ENCODE results near the gene ASAP3. TPM values are rescaled to one million over a fixed set of nuclear protein-coding genes. Genes with fewer than 3 reads are reported as not detected.

The ASAP3 gene
- total and polyA plus RNA-seq, 3 donors from 2014 or later = 34.1 to 48.0 (median 43.1) TPM

DNA sequence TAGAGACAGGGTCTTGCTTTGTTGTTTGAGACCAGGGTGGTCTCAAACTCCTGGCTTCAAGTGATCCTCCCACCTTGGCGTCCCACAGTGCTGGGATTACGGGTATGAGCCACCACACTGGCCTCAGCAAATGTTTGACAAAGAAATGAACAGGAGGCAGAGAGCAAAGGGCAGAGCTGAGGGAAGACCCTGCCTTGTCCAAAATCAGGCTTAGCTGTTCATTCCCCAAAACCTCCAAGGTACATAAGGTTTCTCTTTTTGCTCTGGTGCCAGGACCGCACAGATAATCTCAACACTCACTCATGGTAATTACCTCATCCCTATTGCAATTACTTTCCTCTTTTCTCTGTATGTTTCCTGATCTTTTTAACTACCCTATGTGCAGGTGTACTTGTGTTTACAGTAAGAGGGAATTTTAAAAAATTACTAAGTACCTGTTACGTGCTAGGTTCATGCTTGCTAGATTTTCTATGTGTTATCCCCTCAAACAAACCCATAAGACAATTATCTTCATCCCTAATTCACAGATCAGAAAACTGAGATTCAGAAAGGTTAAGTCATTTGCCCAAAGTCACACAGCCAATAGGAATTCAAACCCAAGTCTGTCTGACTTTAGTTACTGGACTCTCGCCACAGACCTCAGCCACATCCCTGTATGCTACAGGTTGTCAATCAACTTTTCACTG lies 11.5 kb downstream of the ASAP3 start:
- Histone ChIP-seq H3K9me3 (no peaks in the 10 kb centered on the region), H3K27ac (no peak overlapping the region), H3K27me3 (no peaks in the 10 kb centered on the region), H3K4me3 (no peak overlapping the region), H3K36me3 (ENCODE audit: low read depth, missing control alignments) (no peaks in the 10 kb centered on the region), H3K4me1 (peaks cover 7% of the 10 kb centered on the region)
- intact Hi-C loops (cut with DNase I; ENCODE audit: low total_unique reads) = no loop called here
- TF ChIP-seq, protein P1, sequence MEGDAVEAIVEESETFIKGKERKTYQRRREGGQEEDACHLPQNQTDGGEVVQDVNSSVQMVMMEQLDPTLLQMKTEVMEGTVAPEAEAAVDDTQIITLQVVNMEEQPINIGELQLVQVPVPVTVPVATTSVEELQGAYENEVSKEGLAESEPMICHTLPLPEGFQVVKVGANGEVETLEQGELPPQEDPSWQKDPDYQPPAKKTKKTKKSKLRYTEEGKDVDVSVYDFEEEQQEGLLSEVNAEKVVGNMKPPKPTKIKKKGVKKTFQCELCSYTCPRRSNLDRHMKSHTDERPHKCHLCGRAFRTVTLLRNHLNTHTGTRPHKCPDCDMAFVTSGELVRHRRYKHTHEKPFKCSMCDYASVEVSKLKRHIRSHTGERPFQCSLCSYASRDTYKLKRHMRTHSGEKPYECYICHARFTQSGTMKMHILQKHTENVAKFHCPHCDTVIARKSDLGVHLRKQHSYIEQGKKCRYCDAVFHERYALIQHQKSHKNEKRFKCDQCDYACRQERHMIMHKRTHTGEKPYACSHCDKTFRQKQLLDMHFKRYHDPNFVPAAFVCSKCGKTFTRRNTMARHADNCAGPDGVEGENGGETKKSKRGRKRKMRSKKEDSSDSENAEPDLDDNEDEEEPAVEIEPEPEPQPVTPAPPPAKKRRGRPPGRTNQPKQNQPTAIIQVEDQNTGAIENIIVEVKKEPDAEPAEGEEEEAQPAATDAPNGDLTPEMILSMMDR (IDR thresholded peaks at IDR 0.05) = no peak
- TF ChIP-seq POLR2A (IDR thresholded peaks at IDR 0.05) = no peak
- WGBS, 2 donors = 83 to 84% methylated on average over 5 of the region's 5 CpGs
- no peak for DNase-seq

DNA sequence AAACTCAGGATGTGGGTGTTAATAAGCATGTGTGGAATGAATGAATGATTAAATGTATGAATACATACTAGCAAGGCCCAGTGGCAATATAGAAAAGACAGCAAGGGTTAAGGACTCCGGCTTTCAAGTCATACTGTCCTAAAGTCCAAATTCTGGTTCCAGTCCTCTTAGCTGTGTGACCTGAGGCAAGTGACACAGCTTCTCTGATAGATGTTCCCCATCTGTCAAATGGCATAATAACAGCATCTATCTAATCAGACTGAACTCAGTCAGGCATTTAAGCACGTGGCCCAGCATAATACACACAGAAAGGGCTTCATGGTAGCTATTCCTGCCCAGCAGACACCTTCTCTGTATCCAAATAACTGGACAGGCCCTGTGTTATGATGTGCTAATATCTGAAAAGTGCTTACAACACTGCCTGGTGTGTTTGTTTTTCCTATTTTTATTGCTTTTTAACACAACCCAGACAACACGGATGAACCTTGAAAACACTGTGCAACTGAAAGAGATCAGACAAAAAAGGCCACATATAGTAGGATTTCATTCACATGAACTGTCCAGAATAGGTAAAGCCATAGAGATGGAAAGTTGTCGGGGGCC lies 12.4 kb downstream of the ASAP3 start:
- H3K27ac ChIP-seq = peak overlapping the region in 1 of 2 donors; percentile 39
- H3K4me3 ChIP-seq = no peak overlapping the region
- H3K9me3 ChIP-seq = no peaks in the 10 kb centered on the region
- no peaks in the 10 kb centered on the region for H3K36me3 ChIP-seq (ENCODE audit: low read depth, missing control alignments)
- intact Hi-C loops (cut with DNase I; ENCODE audit: low total_unique reads) = no loop called here
- WGBS, 2 donors = 70 to 72% methylated on average over 4 of the region's 4 CpGs
- no peaks in the 10 kb centered on the region for H3K27me3 ChIP-seq
- H3K4me1 ChIP-seq = peaks cover 7% of the 10 kb centered on the region
- DNase-seq = no peak
- TF ChIP-seq POLR2A (IDR thresholded peaks at IDR 0.05) = no peak
- TF ChIP-seq, protein P1 (IDR thresholded peaks at IDR 0.05) = no peak

DNA sequence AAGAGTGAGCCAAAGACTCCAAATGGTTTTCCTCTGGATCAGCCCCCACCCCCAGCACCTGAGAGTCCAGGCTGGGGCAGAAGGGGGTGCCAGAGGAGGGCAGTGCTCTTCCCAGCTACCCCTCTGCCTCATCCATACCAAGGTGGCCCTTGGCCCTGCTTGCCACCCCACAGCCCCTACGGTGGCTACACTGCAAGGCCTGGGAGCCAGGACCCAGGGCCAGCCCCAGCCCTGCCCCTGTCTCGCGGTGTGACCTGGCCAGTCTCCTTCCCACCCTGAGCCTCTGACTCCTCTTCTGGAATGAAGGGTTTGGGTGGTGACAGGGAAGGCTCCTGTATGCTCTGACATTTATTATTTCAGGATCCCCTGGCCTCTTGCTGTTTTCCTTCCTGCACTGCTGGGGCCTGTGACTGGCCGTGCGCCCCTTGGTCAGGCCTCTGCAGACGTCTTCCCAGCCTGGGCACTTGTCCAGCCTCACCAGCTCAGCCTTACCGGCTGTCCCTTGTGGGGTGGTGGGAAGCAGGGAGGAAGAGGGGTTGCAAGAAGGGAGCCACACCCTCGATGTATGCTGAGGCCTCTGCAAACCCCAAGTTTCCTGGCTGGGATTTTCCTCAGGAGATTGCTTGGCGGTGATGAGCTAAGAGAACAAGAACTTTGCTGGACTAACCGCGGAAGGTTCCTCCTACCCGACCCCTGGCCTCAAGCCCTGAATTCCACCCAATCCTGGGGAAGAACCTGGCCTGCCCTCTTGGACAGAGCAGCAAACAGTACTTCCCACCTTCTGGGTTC lies 13.5 kb downstream of the ASAP3 start:
- intact Hi-C loops (cut with DNase I; ENCODE audit: low total_unique reads) = no loop called here
- no peak for TF ChIP-seq POLR2A (IDR thresholded peaks at IDR 0.05)
- TF ChIP-seq, protein P1 (IDR thresholded peaks at IDR 0.05) = no peak
- H3K27me3 ChIP-seq = no peaks in the 10 kb centered on the region
- H3K9me3 ChIP-seq = no peaks in the 10 kb centered on the region
- H3K27ac ChIP-seq = peak overlapping the region in 1 of 2 donors; percentile 56
- peak; percentile 57 for DNase-seq
- WGBS, 2 donors = 42 to 59% methylated on average over 8 to 12 of the region's 12 CpGs
- H3K36me3 ChIP-seq (ENCODE audit: low read depth, missing control alignments) = no peaks in the 10 kb centered on the region
- H3K4me1 ChIP-seq = peaks cover 7% of the 10 kb centered on the region
- H3K4me3 ChIP-seq = no peak overlapping the region

DNA sequence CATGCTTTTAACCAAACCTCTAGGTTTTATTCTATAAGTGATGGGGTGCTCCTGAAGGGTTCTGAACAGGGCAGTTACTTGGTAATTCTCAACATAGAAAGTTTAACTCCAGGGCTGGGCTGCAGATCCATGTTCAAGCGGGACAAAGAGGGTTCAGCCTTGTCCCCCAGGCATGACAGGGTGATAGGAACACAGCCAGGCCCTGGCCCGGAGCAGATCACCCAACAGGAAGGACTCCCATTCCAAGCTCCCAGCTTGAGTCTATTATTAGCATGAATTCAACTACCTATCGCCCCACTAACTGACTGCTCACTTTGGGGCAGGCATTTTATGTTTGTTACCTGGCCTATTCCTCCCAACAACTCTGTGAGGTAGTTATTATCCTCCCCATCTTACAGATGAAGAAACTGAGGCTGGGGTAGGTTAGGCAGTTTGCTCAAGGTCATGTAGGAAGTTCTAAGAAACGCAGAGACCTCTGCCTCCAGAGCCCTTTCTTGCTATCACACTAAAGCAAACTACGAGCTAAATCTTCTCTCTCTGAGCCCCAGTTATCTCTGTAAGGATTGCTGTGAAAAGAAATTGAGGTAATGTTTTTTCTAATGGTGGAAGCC lies 14.5 kb downstream of the ASAP3 start:
- Histone ChIP-seq H3K4me3 (no peak overlapping the region), H3K27me3 (no peaks in the 10 kb centered on the region), H3K36me3 (ENCODE audit: low read depth, missing control alignments) (no peaks in the 10 kb centered on the region), H3K4me1 (peaks cover 7% of the 10 kb centered on the region), H3K27ac (peak overlapping the region in 1 of 2 donors; percentile 56), H3K9me3 (no peaks in the 10 kb centered on the region)
- TF ChIP-seq, protein P1 (IDR thresholded peaks at IDR 0.05) = no peak
- TF ChIP-seq POLR2A (IDR thresholded peaks at IDR 0.05) = no peak
- no peak for DNase-seq
- intact Hi-C loops (cut with DNase I; ENCODE audit: low total_unique reads) = no loop called here
- WGBS, 2 donors = 42 to 47% methylated on average over 5 of the region's 5 CpGs
